Sigmoid colon (tissue), 7 donors: Measurements from ENCODE around the gene IL31. TPM values are rescaled to one million over a fixed set of nuclear protein-coding genes. Genes with fewer than 3 reads are reported as not detected.
"Not testable (repeated sequence)": the region's sequence is repeated elsewhere in the genome, so short reads cannot be mapped to it uniquely, and the experiment has no call there.

Experiments
- DNase-seq: peaks from one replicate; pipeline ENCODE4 v3.0.0-alpha.2; 2019
- H3K27ac ChIP-seq, 4 donors: fragments of 200-600 bp; sonication (generic); one replicate each; pipeline ENCODE4 v1.5.1; 2016 to 2019; ENCODE audit warnings: mild to moderate bottlenecking in 1 of 4
- H3K27me3 ChIP-seq, 3 donors: fragments of 200-600 bp; sonication (generic); one replicate each; pipeline ENCODE4 v1.5.1; 2019; ENCODE audit warnings: mild to moderate bottlenecking in 1 of 3
- H3K36me3 ChIP-seq, 4 donors: fragments of 200-600 bp; sonication (generic); one replicate each; pipeline ENCODE4 v1.5.1; 2016 to 2019
- H3K4me1 ChIP-seq, 4 donors: fragments of 200-600 bp; sonication (generic); one replicate each; pipeline ENCODE4 v1.5.1; 2017 to 2019
- H3K4me3 ChIP-seq, 4 donors: fragments of 200-600 bp; sonication (generic); one replicate each; pipeline ENCODE4 v1.5.1; 2017 to 2019; ENCODE audit warnings: mild to moderate bottlenecking in 2 of 4, moderate library complexity in 1 of 4
- H3K9me3 ChIP-seq, 4 donors: fragments of 200-600 bp in 3 of 4; sonication (generic) in 3 of 4; one replicate each; pipeline versions ENCODE4 v1.5.1 to v1.6.1; 2013 to 2019
- CTCF ChIP-seq, 4 experiments: fragments of 450-650 bp in 3 of 4; fragments of 200-600 bp in 1 of 4; IDR thresholded peaks; one replicate each; pipeline ENCODE4 v1.5.1; 2016 to 2019; ENCODE audit warnings: antibody characterized with exemption in 4 of 4, mild to moderate bottlenecking in 3 of 4, moderate library complexity in 2 of 4
- EP300 ChIP-seq, 4 donors: sonication (generic); formaldehyde crosslinking; IDR thresholded peaks; one replicate each; pipeline ENCODE4 v1.6.1; 2017; ENCODE audit warnings: antibody characterized with exemption in 4 of 4
- POLR2A ChIP-seq, 2 donors: fragments of 450-650 bp; IDR thresholded peaks; one replicate each; pipeline ENCODE4 v1.6.1; 2016; ENCODE audit warnings: antibody characterized with exemption in 2 of 2, mild to moderate bottlenecking in 2 of 2, moderate library complexity in 2 of 2
- POLR2AphosphoS5 ChIP-seq, 4 donors: sonication (generic); formaldehyde crosslinking; IDR thresholded peaks; one replicate each; pipeline ENCODE4 v1.6.1; 2017; ENCODE audit warnings: antibody characterized with exemption in 4 of 4
- WGBS, 2 donors: extraction: QIAGEN DNeasy Blood & Tissue Kit; methylation state at CpG; one replicate each; pipeline ENCODE4 v1.1.7; 2013; 5-methylcytosine and 5-hydroxymethylcytosine counted together
- intact Hi-C: fragments of 100-400 bp; cut with DNase I; formaldehyde crosslinking; loops from one replicate; pipeline ENCODE4 v1.15.1; 2023
- polyA plus RNA-seq, 3 donors: library from polyadenylated mRNA; stranded (reverse); fragments of 200-250 nt; gene quantifications; one replicate each; pipeline ENCODE4 v1.2.3, GENCODE V29; 2013
- total RNA-seq, 4 donors: library from RNA; depleted of rRNA; stranded (reverse); fragments of >200 nt; gene quantifications; one replicate each; pipeline ENCODE4 v1.1.0, GENCODE V29; 2016
- donor health status: healthy with polysubstance abuse.
- donor health status: Bipolar disorder and iron deficiency.
- donor health status: healthy.

The IL31 gene
- total and polyA plus RNA-seq, 7 donors, result not detected

DNA sequence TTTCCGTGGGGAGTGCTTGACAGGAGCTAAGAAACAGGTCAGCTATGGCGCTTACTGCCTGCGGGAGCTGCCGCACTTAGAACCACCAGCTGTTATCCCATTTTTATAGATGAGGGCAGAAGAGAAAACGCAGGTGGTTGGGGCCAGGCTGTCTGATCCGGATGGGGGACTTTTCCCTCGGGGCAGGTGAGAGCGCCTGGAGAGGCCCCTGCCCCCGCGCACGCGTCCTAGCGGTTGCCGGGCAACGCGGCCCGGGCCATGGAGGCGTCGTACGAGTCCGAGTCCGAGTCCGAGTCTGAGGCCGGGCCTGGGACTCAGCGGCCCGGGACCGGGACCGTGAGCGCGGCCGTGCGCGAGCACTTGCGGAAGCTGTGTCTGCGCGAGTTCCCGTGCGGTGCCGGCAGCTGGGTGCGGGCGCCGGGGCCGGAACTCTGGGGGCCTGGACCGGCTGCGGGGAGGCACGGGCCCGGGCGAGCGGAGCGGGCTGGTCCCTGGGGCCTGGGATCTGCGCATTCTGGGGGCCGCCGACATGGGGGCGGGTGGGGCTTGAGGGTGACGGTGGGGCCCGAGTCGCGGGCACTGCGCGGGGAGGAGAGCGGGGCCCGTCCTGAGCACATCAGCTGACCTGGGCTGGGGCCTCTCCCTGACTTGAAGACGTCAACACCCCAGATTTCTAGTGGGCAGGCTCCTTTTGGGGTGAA, 9.0 kb upstream of the IL31 start, which contains the start of gene LRRC43:
Gene LRRC43 (plus strand): TSS at position 237 of the 701 bp plus-strand sequence. CDS start 22 bp downstream, at position 259.
- peaks cover 0 to 11% (median 5%) of the 10 kb centered on the region in 4 donors for H3K4me1 ChIP-seq
- peak within 1 kb of the TSS; percentile 25 to 63 (median 52) for H3K4me3 ChIP-seq
- TF ChIP-seq POLR2AphosphoS5 (IDR thresholded peaks at IDR 0.05) (no peak), POLR2A (IDR thresholded peaks at IDR 0.05) (no peak), EP300 (IDR thresholded peaks at IDR 0.05) (no peak)
- intact Hi-C loops, result loop anchor here (10.0 kb wide), 1 partner anchor 148 kb away; no protein-coding TSS in a partner anchor
- H3K36me3 ChIP-seq, result no peaks in the 10 kb centered on the region
- H3K27ac ChIP-seq, result peak within 1 kb of the TSS in 1 of 4 donors; percentile 22
- no peaks in the 10 kb centered on the region for H3K27me3 ChIP-seq
- DNase-seq, result no peak
- WGBS, 2 donors, result 2 to 3% methylated on average over 63 of the region's 63 CpGs
- no peaks in the 10 kb centered on the region for H3K9me3 ChIP-seq

GRCh38 chr12:122176473-122176872, 2.5 kb upstream of the IL31 start:
- intact Hi-C loops, H3K9me3 ChIP-seq, H3K36me3 ChIP-seq, H3K4me3 ChIP-seq, H3K27ac ChIP-seq, DNase-seq, H3K4me1 ChIP-seq: not testable (repeated sequence)
- 93 to 95% methylated on average over 4 of the region's 4 CpGs for WGBS, 2 donors
- peaks cover 0 to 13% (median 0%) of the 10 kb centered on the region in 3 donors for H3K27me3 ChIP-seq

- Histone ChIP-seq H3K27ac (no peak overlapping the region), H3K9me3 (no peaks in the 10 kb centered on the region), H3K36me3 (no peaks in the 10 kb centered on the region), H3K27me3 (peaks cover 0 to 13% (median 0%) of the 10 kb centered on the region in 3 donors), H3K4me1 (no peaks in the 10 kb centered on the region), H3K4me3 (no peak overlapping the region)
- WGBS, 2 donors, result 61 to 78% methylated on average over 17 of the region's 17 CpGs
- no peak for DNase-seq
- intact Hi-C loops, result no loop called here
- no peak for TF ChIP-seq CTCF (IDR thresholded peaks at IDR 0.05)
- TF ChIP-seq EP300 (IDR thresholded peaks at IDR 0.05), result no peak
- no peak for TF ChIP-seq POLR2A (IDR thresholded peaks at IDR 0.05)
- no peak for TF ChIP-seq POLR2AphosphoS5 (IDR thresholded peaks at IDR 0.05)
These were observed 1.6 kb downstream of the IL31 start for GRCh38 chr12:122172262-122172939.

DNA sequence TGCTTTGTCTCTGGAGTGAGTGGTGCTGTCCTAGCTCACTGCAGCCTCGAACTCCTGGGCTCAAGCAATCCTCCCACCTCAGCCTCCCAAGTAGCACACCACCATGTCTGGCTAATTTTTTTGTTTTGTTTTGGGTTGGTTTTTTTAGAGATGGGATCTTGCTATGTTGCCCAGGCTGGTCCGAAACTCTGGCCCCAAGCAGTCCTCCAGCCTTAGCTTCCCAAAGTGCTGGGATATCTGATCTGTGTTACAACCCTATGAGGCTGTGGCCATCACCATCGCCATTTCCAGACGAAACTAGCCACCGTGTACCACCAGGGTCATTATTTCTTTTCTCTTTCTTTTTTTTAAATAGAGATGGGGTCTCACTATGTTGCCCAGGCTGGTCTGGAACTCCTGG, 2.6 kb downstream of the IL31 start:
- DNase-seq, result no peak
- no peaks in the 10 kb centered on the region for H3K36me3 ChIP-seq
- H3K4me1 ChIP-seq, result no peaks in the 10 kb centered on the region
- no peak overlapping the region for H3K27ac ChIP-seq
- peaks cover 0 to 13% (median 0%) of the 10 kb centered on the region in 3 donors for H3K27me3 ChIP-seq
- H3K9me3 ChIP-seq, result no peaks in the 10 kb centered on the region
- no peak for TF ChIP-seq POLR2A (IDR thresholded peaks at IDR 0.05)
- no peak for TF ChIP-seq POLR2AphosphoS5 (IDR thresholded peaks at IDR 0.05)
- no peak for TF ChIP-seq EP300 (IDR thresholded peaks at IDR 0.05)
- no peak for TF ChIP-seq CTCF (IDR thresholded peaks at IDR 0.05)
- WGBS, 2 donors, result 91 to 94% methylated on average over 5 of the region's 5 CpGs
- intact Hi-C loops, result no loop called here
- no peak overlapping the region for H3K4me3 ChIP-seq

DNA sequence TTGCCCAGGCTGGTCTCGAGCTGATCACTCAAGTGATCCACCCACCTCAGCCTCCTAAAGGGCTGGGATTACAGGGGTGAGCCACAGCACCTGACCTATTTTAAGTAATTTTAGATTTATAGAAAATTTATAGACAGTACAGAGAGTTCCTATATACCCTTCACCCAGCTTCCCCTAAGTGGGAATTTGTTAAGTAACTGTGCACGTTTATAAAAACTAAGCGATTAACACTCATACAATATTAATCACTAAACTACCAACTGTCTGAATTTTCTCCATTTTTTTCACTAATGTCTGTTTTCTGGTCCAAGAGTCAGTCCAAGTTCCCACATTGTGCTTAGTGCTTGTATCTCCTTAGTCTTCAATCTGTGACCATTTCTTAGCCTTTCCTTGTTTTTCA, 5.5 kb downstream of the IL31 start:
- intact Hi-C loops, result no loop called here
- Histone ChIP-seq H3K9me3 (no peaks in the 10 kb centered on the region), H3K27me3 (peaks cover 0 to 13% (median 3%) of the 10 kb centered on the region in 3 donors), H3K4me3 (no peak overlapping the region), H3K36me3 (no peaks in the 10 kb centered on the region), H3K27ac (no peak overlapping the region), H3K4me1 (no peaks in the 10 kb centered on the region)
- TF ChIP-seq EP300 (IDR thresholded peaks at IDR 0.05), result no peak
- TF ChIP-seq CTCF (IDR thresholded peaks at IDR 0.05), result no peak
- TF ChIP-seq POLR2A (IDR thresholded peaks at IDR 0.05), result no peak
- no peak for TF ChIP-seq POLR2AphosphoS5 (IDR thresholded peaks at IDR 0.05)
- 91 to 96% methylated on average over 3 of the region's 3 CpGs for WGBS, 2 donors
- no peak for DNase-seq
